A549 (cell line): ENCODE results near the gene TEKT5.
A peak's percentile ranks its signal among the peaks of the same experiment; 100 is the strongest.

Experiments
- CEBPB ChIP-seq, 2 experiments: fragments of >200 bp in 1 of 2; sonication (Bioruptor Twin) in 1 of 2; formaldehyde crosslinking in 1 of 2; IDR thresholded peaks; 2 replicates each; pipeline ENCODE4 v1.6.1; 2012 to 2016
- CTCF ChIP-seq: fragments of >200 bp; sonication (Bioruptor Twin); formaldehyde crosslinking; IDR thresholded peaks from 3 replicates; pipeline ENCODE4 v1.5.1; 2016
- EHMT2 ChIP-seq: fragments of 200-600 bp; sonication (generic); IDR thresholded peaks from 2 replicates; pipeline ENCODE4 v1.6.1; 2016; ENCODE audit warnings: antibody characterized with exemption, low read depth, mild to moderate bottlenecking, moderate library complexity
- KDM5A ChIP-seq: fragments of 200-600 bp; sonication (generic); IDR thresholded peaks from 2 replicates; pipeline ENCODE4 v1.6.1; 2016; ENCODE audit warnings: antibody characterized with exemption, mild to moderate bottlenecking
- MAFK ChIP-seq: fragments of 450-650 bp; IDR thresholded peaks from 2 replicates; pipeline ENCODE4 v1.6.1; 2014; ENCODE audit not compliant: partially characterized antibody
- NFE2L2 ChIP-seq: fragments of 150-350 bp; conservative IDR thresholded peaks from 2 replicates; pipeline ENCODE4 v1.6.1; 2014; ENCODE audit warnings: low read length
- POLR2A ChIP-seq: IDR thresholded peaks from 2 replicates; pipeline ENCODE4 v1.6.1; 2012; ENCODE audit warnings: mild to moderate bottlenecking, low read length
- REST ChIP-seq: fragments of 200-600 bp; sonication (generic); IDR thresholded peaks from 2 replicates; pipeline ENCODE4 v1.6.1; 2016; ENCODE audit warnings: antibody characterized with exemption, mild to moderate bottlenecking, moderate library complexity
- SMC3 ChIP-seq: fragments of >200 bp; sonication (Bioruptor Twin); formaldehyde crosslinking; IDR thresholded peaks from 3 replicates; pipeline ENCODE4 v1.6.1; 2018; ENCODE audit warnings: inconsistent platforms

GRCh38 chr16:10737068-10737625, 42.4 kb upstream of the TEKT5 start:
- TF ChIP-seq CEBPB (IDR thresholded peaks at IDR 0.05) (no peak), NFE2L2 (no peak), CTCF (peak; percentile 94), KDM5A (no peak), REST (no peak), EHMT2 (no peak), MAFK (no peak), SMC3 (peak; percentile 87), POLR2A (no peak)
